Stimulated activated CD8-positive, alpha-beta memory T cell treated with anti-CD3 and anti-CD28 coated beads, Interleukin-15, amount 100 ng/mL, for 1 hour (primary cell): ENCODE data around the gene ANKUB1.

Experiments
- DNase-seq: peaks from one replicate; pipeline ENCODE4 v3.0.0-alpha.2; 2020; ENCODE audit warnings: low read depth

Gene ANKUB1

DNA sequence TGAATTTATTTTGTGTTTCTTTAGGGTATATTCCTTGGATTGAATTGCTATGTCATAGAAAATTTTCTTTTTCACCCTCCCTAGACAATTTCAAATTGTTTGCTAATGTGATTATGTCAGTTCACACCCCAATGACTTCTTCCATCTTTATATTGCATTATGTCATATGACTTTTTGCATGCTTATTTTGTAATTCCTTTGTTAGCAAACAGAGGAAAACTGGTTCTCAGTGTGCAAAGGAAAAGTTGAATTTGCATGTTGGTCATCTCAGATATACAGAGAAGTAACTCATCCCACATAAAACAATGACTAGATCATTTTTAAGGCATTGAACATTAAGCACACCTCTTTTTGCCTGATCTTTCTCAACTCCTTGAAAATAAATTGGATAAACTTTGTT lies 17.3 kb upstream of the ANKUB1 start:
- DNase-seq: no peak

DNA sequence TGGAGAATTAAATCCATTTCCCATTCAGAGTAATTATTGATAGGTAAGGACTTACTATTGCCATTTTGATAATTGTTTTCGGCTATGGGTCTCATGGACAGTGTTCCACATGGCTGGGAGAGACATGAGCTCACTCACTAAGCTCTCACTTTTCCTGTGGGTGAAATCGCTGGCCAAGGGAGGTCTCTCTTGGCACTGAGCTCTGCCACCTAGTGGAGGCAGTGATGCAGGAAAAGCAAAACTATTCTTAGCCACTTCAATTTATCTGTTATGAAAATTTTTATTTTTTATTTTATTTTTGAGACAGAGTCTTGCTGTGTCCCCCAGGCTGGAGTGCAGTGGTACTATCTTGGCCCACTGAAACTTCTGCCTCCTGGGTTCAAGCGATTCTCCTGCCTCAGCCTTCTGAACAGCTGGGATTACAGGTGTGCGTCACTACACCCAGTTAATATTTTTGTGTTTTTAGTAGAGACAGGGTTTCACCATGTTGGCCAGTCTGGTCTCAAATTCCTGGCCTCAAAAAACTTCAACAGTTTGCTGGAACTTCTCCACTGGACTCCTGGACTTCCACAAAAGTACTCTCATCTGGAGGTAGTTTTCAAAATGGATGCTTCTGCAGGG lies 16.0 kb upstream of the ANKUB1 start:
- DNase-seq: peak; percentile 30

DNA sequence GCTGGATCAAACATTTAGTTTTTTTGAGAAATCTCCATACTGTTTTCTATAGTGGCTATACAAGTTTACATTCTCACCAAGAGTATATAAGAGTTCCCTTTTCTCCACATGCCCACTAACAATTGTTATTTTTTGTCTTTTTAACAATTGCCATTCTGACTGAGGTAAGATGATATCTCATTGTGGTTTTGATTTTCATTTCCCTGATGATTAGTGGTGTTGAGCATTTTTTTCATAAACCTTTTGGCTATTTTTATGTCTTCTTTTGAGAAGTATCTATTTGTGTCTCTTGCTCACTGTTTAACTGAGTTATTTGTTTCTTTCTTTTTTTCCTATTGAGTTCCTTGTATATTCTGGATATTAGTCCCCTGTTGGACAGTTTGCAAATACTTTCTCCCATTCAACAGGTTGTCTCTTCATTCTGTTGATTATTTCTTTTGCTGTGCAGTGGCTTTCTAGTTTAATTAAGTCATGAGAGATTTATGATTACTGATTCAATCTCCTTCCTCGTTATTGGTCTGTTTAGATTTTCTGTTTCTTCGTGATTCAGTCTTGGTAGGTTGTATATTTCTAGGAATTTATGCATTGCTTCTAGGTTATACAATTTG lies 13.9 kb upstream of the ANKUB1 start:
- no peak for DNase-seq

DNA sequence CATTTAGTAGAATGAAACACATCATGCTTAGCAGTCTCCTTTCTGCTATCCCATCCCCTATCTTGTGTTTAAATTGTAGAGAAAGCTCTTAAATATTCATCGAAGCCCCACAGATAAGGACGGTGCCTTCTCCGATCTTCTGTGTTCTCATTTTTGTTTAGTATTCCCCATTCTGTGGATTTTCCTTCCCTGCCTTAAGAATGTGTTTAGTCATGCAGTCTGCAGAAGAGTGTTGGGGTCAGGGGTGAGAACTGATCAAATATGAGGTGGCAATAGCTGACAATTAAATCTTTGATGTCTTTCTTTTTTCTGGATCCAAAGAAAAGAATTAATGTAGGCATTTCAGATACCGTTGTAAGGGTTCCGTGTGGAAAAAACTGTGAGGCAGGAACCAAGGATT lies 9.3 kb upstream of the ANKUB1 start:
- DNase-seq: no peak

- DNase-seq: no peak
Observed at GRCh38 chr3:149801195-149801594, 8.8 kb upstream of the ANKUB1 start.

GRCh38 chr3:149800693-149801092 lies 8.3 kb upstream of the ANKUB1 start:
- DNase-seq: no peak

DNA sequence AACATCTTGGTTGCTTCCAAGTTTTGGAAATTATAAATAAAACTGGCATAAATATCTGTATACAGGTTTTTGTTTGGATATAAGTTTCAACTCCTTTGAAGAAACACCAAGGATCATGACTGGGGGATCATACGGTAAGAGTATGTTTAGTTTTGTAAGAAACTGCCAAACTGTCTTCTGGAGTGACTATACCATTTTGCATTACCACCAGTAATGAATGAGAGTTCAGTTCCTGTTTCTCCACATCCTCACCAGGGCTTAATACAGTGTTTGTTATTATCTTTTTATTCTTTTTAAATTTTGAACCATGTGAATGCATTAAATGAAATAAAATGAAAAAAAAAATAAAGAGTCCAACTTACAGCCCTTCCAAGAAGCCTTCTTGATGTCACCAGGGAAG lies 3.7 kb upstream of the ANKUB1 start:
- no peak for DNase-seq

- DNase-seq: no peak
Observed at GRCh38 chr3:149790698-149791097, 1.7 kb downstream of the ANKUB1 start.

DNA sequence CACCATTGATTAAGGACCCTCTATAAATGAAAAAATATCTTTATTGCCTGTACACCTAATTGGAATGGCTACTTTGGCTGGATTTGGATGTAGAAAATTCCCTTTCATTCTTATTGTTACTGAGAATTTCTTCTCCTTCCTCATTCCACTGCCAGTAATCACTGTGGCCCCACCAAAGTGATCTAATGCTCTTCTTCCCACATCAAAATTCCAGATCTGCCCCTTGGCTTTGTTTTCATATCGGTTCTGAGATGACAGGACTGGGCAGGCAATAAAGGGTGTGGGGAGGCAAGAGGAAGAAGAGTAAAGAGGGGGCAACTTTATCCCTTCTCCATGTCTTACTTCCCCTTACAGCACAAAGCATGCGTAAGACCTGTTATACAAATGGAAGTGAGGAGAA lies 2.1 kb downstream of the ANKUB1 start:
- DNase-seq: no peak

DNA sequence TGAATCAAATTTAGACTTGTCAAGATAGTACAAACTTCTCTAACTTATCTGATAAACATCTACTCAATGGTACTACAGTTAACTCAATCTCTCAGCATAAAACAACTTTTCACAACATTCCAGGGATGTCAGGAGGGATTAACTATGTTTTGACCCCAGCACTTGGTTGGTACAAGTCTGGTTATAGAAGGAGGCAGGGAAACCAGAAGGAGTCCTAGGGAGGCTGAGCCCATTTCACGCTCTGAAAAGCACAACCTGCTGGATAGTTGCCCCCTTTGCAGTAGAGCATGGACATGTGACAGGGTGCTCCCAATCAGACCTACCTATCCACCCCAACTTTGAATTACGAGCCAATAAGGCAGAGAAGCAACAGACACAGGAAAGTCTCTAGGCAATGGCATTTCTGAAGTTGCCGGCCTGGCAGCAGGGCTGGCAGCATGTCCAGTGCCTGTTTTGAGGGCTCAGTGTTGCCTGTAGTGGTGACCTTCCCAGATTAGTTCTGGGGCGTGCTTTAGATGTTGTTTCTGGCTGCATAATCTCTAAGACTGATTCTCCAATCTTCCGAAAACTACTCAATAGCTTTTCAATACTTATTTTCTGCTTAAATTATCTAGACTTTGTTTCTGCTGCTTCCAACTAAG lies 8.2 kb downstream of the ANKUB1 start:
- no peak for DNase-seq

DNA sequence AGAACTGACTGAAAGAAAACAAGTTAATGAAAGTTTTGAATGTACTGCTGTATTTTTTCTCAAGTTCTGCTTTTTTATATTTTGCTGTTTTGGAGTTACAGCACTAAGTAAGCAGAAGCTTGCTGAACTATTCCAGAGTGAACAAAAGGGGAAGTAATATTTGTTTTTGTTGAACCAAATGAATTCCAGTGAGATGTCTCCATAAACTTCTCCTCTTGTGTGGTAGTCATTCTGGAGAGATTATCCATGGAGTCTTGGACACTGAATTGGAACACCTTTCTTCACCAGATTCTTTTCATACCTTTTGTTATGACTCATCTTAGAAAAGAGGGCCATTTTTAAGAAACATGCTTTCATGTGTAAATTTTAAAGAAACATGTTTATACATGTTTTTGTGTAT lies 8.8 kb downstream of the ANKUB1 start:
- DNase-seq: no peak

GRCh38 chr3:149781741-149782140 lies 10.6 kb downstream of the ANKUB1 start:
- no peak for DNase-seq

GRCh38 chr3:149781211-149781610 lies 11.1 kb downstream of the ANKUB1 start:
- DNase-seq: no peak

DNA sequence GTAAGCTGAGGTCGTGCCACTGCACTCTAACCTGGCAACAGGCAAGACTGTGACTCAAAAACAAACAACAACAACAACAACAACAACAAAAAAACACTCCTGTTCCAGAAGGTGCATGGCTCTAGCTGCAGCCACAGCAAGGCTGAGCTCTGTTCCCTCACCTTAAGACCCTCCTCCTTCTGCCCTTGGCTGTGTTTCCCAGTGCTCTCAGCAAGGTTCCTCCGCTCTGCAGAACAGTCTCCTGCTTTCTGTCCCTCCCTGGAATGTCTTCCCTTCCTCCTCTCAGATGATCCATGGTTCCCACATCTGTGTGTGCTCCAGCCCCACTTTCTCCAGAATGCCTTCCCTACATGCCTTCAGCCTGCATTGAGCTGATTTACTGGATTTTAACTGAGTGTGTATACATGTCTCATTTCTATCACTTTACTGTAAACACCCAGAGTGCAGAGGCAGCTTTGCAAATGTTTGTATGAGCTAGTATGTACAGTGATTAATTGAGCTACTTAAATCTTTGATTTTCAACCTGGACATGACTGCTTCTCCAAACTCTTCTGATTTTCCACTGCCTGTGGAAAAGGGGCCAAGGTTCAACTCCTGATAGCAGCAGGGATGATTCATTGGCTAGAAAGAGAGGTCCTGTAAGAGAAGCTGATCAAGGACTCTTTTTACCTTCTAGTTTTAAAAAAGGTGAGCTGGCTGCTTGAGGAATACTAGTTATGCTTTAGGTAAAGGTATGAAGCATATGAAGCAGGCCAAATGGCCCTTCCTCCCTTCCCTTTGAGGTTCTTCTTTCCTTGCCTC lies 14.7 kb downstream of the ANKUB1 start:
- no peak for DNase-seq

DNA sequence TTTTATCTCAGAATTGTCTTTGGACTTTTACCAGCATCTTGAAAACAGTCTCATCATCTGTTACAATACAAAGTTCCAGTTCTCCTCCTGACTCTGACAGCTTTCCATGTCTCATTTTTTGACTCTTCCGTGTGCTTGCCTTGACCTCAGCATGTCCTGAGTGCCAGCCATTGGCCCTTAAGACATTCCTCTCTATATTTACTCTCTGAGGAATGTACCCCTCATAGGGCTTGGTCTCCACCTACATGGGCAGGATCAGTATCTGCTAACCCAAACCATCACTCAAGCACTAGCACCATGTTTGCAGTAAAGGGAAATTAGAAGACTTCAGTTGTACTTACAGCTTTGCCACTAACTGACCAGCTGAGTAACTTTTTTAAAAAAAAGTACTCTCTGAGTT lies 16.2 kb downstream of the ANKUB1 start:
- DNase-seq: no peak

GRCh38 chr3:149772861-149773260 lies 19.5 kb downstream of the ANKUB1 start:
- DNase-seq: no peak

- no peak for DNase-seq
Observed at GRCh38 chr3:149771652-149772271, 20.6 kb downstream of the ANKUB1 start.

- DNase-seq: no peak
Observed at GRCh38 chr3:149770246-149770645, 22.1 kb downstream of the ANKUB1 start.

- no peak for DNase-seq
Observed at GRCh38 chr3:149768704-149769103, 23.6 kb downstream of the ANKUB1 start.

DNA sequence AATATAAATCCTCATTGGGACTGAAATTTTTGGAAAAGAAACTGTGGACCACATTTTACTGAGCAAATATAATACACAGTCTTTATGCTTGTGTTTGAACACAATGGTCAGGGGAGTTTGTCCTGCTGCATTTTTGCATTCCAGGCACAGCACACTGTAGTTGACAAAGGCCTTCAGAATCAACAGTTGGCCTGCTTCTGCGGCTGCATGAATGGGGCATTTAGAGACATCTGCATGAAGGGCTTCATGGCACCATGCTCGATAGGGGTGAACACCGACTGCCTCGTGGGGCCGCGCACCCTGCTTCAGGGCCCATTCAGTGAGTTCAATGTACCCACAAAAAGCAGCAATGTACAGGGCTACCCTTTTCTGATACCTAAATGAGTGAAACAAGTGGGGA lies 24.6 kb downstream of the ANKUB1 start:
- no peak for DNase-seq

GRCh38 chr3:149765762-149766334 lies 26.5 kb downstream of the ANKUB1 start:
- no peak for DNase-seq

GRCh38 chr3:149764302-149764701 lies 28.1 kb downstream of the ANKUB1 start:
- no peak for DNase-seq
